GM12873 (cell line): ENCODE data around the gene ZNF613.

ENCODE experiments used
- CTCF ChIP-seq: IDR thresholded peaks from 2 replicates; pipeline ENCODE4 v1.5.1; 2012; ENCODE audit warnings: low read depth, mild to moderate bottlenecking, moderate library complexity, low read length, control low read depth; ENCODE audit not compliant: insufficient read depth; ENCODE audit errors: missing control alignments

ZNF613 gene

GRCh38 chr19:51926784-51927741, at the start of gene ZNF613:
Gene ZNF613, plus strand, starts transcription at chr19:51927472. Its CDS starts 8,749 bp downstream, at chr19:51936221.
- TF ChIP-seq CTCF, result peak; percentile 32

GRCh38 chr19:51882518-51882917, 44.8 kb upstream of the ZNF613 start:
- no peak for TF ChIP-seq CTCF

GRCh38 chr19:51884713-51885112, 42.6 kb upstream of the ZNF613 start:
- no peak for TF ChIP-seq CTCF

- TF ChIP-seq CTCF, result no peak
These were observed 39.5 kb upstream of the ZNF613 start, which contains the start of gene ZNF577 for GRCh38 chr19:51887522-51888498. Gene ZNF577, minus strand, starts transcription at chr19:51887951. Its CDS starts 7,569 bp downstream, at chr19:51880382.

GRCh38 chr19:51889934-51890333, 37.3 kb upstream of the ZNF613 start:
- no peak for TF ChIP-seq CTCF

GRCh38 chr19:51891193-51891747, 36.0 kb upstream of the ZNF613 start:
- TF ChIP-seq CTCF, result no peak
